SK-N-SH treated with all-trans-retinoic acid at 6 μM for 48 hours (cell line): ENCODE results near the gene SLAMF8.

Source experiments
- ATAC-seq: fragments of 200-7000 bp; cut with Tn5 transposase; 3 replicates; pipeline ENCODE4 v1.9.1; 2020; ENCODE audit warnings: mild to moderate bottlenecking, moderate library complexity
- ARNTL ChIP-seq: fragments of 450-650 bp; formaldehyde crosslinking; IDR thresholded peaks from 2 replicates; pipeline ENCODE4 v1.5.0; 2020; ENCODE audit warnings: low read depth, mild to moderate bottlenecking, moderate library complexity, borderline replicate concordance
- BACH2 ChIP-seq: fragments of 250-450 bp; sonication (Bioruptor Pico); IDR thresholded peaks from 2 replicates; pipeline ENCODE4 v1.9.0; 2021; ENCODE audit warnings: mild to moderate bottlenecking, borderline replicate concordance
- CSDC2 ChIP-seq: fragments of 250-450 bp; sonication (Bioruptor Pico); IDR thresholded peaks from 2 replicates; pipeline ENCODE4 v1.5.0; 2020; ENCODE audit warnings: mild to moderate bottlenecking, moderate library complexity
- ESRRG ChIP-seq: fragments of 250-450 bp; sonication (Bioruptor Pico); IDR thresholded peaks from 2 replicates; pipeline ENCODE4 v1.6.1; 2021; ENCODE audit warnings: mild to moderate bottlenecking
- GLIS3 ChIP-seq: fragments of 250-450 bp; sonication (Bioruptor Pico); IDR thresholded peaks from 2 replicates; pipeline ENCODE4 v1.5.0; 2020; ENCODE audit warnings: mild to moderate bottlenecking, moderate library complexity
- PPARA ChIP-seq: fragments of 250-450 bp; sonication (Bioruptor Pico); IDR thresholded peaks from 2 replicates; pipeline ENCODE4 v1.5.0; 2020; ENCODE audit warnings: mild to moderate bottlenecking, borderline replicate concordance
- RARB ChIP-seq: fragments of 250-450 bp; sonication (Bioruptor Pico); IDR thresholded peaks from 2 replicates; pipeline ENCODE4 v1.8.0; 2021; ENCODE audit warnings: mild to moderate bottlenecking, moderate library complexity
- SNAI2 ChIP-seq: fragments of 250-450 bp; sonication (Bioruptor Pico); IDR thresholded peaks from 2 replicates; pipeline ENCODE4 v1.5.0; 2020; ENCODE audit warnings: mild to moderate bottlenecking, moderate library complexity
- TCF4 ChIP-seq: fragments of 250-450 bp; sonication (Bioruptor Pico); IDR thresholded peaks from 2 replicates; pipeline ENCODE4 v1.8.0; 2021; ENCODE audit warnings: mild to moderate bottlenecking, moderate library complexity, borderline replicate concordance
- TOX ChIP-seq: fragments of 250-450 bp; sonication (Bioruptor Pico); IDR thresholded peaks from 2 replicates; pipeline ENCODE4 v1.8.0; 2021; ENCODE audit warnings: mild to moderate bottlenecking, moderate library complexity, borderline replicate concordance
- ZC3H10 ChIP-seq: fragments of 250-450 bp; sonication (Bioruptor Pico); IDR thresholded peaks from 2 replicates; pipeline ENCODE4 v1.5.1; 2021; ENCODE audit warnings: mild to moderate bottlenecking, moderate library complexity
- ZFP3 ChIP-seq: fragments of 250-450 bp; sonication (Bioruptor Pico); IDR thresholded peaks from 2 replicates; pipeline ENCODE4 v1.5.0; 2020; ENCODE audit warnings: mild to moderate bottlenecking, moderate library complexity
- ZFP30 ChIP-seq: fragments of 450-650 bp; formaldehyde crosslinking; IDR thresholded peaks from 2 replicates; pipeline ENCODE4 v1.5.0; 2022; ENCODE audit warnings: mild to moderate bottlenecking, moderate library complexity
- ZNF565 ChIP-seq: fragments of 450-650 bp; formaldehyde crosslinking; conservative IDR thresholded peaks from 2 replicates; pipeline ENCODE4 v1.5.0; 2020; ENCODE audit warnings: low read depth, mild to moderate bottlenecking, moderate library complexity
- ZNF8 ChIP-seq: fragments of 450-650 bp; formaldehyde crosslinking; IDR thresholded peaks from 2 replicates; pipeline ENCODE4 v1.5.0; 2020; ENCODE audit warnings: mild to moderate bottlenecking, moderate library complexity
- TF ChIP-seq, protein P1 (sequence below): fragments of 250-450 bp; sonication (Bioruptor Pico); IDR thresholded peaks from 2 replicates; pipeline ENCODE4 v1.8.0; 2021; ENCODE audit warnings: low read depth, mild to moderate bottlenecking, moderate library complexity, borderline replicate concordance
- TF ChIP-seq, protein P2 (sequence below): fragments of 250-450 bp; sonication (Bioruptor Pico); IDR thresholded peaks from 2 replicates; pipeline ENCODE4 v1.5.0; 2020; ENCODE audit warnings: mild to moderate bottlenecking, moderate library complexity
- TF ChIP-seq, protein P3 (sequence below): fragments of 250-450 bp; sonication (Bioruptor Pico); IDR thresholded peaks from 2 replicates; pipeline ENCODE4 v1.5.1; 2020; ENCODE audit warnings: low read depth, mild to moderate bottlenecking, moderate library complexity
- TF ChIP-seq, protein P4 (sequence below): fragments of 250-450 bp; sonication (Bioruptor Pico); IDR thresholded peaks from 2 replicates; pipeline ENCODE4 v1.5.1; 2021; ENCODE audit warnings: mild to moderate bottlenecking, moderate library complexity
- TF ChIP-seq, protein P5 (sequence below): fragments of 250-450 bp; sonication (Bioruptor Pico); IDR thresholded peaks from 2 replicates; pipeline ENCODE4 v1.8.0; 2020; ENCODE audit warnings: mild to moderate bottlenecking, moderate library complexity, borderline replicate concordance

SLAMF8 gene

DNA sequence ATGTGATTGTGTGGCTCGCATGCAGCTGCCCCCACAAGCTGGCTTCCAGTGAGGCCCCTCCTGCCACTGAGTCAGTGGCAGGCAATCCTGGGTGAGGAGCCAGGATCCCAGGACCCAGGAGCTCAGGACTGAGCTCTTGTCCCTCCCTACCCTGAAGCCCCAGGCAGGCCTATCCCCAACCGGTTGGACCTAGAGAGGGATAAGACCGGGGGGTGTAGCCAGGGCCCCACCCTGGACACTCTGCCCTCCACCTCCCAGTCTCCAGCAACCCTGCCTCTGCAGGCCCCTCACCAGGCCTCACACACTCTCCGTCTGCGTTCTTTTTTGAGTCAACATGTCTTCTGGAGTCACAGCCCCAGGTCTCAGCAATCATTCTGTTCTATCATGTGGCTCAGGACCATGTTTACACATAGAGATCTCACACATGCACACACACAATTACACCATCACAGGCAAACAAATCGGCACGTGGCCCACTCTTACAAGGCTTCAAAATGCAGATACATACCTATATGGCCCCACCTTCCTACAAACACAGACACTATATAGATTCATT is 33.2 kb downstream of the SLAMF8 start:
- no peak for TF ChIP-seq PPARA
- ATAC-seq: no peak

DNA sequence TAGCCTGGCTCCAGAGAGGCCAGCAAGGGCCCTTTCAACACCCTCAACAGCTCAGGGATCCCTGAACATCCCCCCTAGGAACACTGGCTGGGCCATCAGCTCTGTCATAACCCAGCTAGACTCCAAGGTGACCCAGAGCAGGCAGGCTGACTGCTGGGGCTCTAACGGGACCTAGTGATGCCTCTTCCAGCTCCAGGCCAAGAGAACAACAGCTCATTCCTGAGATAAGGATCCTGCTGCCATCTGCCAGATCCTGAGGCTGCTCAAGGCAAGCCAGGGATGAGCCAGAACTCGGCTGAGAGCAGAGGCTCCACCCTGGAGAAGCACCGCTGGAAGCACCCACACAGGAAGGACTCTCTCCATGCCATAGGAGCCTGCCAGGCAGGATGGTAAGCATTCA is 33.8 kb downstream of the SLAMF8 start:
- ATAC-seq: peak; percentile 44
- TF ChIP-seq, protein P1, sequence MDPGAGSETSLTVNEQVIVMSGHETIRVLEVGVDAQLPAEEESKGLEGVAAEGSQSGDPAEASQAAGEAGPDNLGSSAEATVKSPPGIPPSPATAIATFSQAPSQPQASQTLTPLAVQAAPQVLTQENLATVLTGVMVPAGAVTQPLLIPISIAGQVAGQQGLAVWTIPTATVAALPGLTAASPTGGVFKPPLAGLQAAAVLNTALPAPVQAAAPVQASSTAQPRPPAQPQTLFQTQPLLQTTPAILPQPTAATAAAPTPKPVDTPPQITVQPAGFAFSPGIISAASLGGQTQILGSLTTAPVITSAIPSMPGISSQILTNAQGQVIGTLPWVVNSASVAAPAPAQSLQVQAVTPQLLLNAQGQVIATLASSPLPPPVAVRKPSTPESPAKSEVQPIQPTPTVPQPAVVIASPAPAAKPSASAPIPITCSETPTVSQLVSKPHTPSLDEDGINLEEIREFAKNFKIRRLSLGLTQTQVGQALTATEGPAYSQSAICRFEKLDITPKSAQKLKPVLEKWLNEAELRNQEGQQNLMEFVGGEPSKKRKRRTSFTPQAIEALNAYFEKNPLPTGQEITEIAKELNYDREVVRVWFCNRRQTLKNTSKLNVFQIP (CRISPR knock-in tag): no peak
- TF ChIP-seq ESRRG (no peak), TCF4 (CRISPR knock-in tag) (no peak), ARNTL (CRISPR knock-in tag) (no peak), BACH2 (CRISPR knock-in tag) (no peak), RARB (CRISPR knock-in tag) (no peak), TOX (no peak), ZFP30 (CRISPR knock-in tag) (no peak), SNAI2 (no peak), CSDC2 (CRISPR knock-in tag) (no peak), ZFP3 (CRISPR knock-in tag) (no peak), GLIS3 (no peak), ZNF565 (CRISPR knock-in tag) (no peak), PPARA (no peak), ZNF8 (no peak), ZC3H10 (CRISPR knock-in tag) (no peak)
- TF ChIP-seq, protein P2, sequence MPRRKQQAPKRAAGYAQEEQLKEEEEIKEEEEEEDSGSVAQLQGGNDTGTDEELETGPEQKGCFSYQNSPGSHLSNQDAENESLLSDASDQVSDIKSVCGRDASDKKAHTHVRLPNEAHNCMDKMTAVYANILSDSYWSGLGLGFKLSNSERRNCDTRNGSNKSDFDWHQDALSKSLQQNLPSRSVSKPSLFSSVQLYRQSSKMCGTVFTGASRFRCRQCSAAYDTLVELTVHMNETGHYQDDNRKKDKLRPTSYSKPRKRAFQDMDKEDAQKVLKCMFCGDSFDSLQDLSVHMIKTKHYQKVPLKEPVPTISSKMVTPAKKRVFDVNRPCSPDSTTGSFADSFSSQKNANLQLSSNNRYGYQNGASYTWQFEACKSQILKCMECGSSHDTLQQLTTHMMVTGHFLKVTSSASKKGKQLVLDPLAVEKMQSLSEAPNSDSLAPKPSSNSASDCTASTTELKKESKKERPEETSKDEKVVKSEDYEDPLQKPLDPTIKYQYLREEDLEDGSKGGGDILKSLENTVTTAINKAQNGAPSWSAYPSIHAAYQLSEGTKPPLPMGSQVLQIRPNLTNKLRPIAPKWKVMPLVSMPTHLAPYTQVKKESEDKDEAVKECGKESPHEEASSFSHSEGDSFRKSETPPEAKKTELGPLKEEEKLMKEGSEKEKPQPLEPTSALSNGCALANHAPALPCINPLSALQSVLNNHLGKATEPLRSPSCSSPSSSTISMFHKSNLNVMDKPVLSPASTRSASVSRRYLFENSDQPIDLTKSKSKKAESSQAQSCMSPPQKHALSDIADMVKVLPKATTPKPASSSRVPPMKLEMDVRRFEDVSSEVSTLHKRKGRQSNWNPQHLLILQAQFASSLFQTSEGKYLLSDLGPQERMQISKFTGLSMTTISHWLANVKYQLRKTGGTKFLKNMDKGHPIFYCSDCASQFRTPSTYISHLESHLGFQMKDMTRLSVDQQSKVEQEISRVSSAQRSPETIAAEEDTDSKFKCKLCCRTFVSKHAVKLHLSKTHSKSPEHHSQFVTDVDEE (CRISPR knock-in tag): no peak
- TF ChIP-seq, protein P3, sequence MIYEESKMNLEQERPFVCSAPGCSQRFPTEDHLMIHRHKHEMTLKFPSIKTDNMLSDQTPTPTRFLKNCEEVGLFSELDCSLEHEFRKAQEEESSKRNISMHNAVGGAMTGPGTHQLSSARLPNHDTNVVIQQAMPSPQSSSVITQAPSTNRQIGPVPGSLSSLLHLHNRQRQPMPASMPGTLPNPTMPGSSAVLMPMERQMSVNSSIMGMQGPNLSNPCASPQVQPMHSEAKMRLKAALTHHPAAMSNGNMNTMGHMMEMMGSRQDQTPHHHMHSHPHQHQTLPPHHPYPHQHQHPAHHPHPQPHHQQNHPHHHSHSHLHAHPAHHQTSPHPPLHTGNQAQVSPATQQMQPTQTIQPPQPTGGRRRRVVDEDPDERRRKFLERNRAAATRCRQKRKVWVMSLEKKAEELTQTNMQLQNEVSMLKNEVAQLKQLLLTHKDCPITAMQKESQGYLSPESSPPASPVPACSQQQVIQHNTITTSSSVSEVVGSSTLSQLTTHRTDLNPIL (CRISPR knock-in tag): no peak
- TF ChIP-seq, protein P4, sequence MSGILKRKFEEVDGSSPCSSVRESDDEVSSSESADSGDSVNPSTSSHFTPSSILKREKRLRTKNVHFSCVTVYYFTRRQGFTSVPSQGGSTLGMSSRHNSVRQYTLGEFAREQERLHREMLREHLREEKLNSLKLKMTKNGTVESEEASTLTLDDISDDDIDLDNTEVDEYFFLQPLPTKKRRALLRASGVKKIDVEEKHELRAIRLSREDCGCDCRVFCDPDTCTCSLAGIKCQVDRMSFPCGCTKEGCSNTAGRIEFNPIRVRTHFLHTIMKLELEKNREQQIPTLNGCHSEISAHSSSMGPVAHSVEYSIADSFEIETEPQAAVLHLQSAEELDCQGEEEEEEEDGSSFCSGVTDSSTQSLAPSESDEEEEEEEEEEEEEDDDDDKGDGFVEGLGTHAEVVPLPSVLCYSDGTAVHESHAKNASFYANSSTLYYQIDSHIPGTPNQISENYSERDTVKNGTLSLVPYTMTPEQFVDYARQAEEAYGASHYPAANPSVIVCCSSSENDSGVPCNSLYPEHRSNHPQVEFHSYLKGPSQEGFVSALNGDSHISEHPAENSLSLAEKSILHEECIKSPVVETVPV (CRISPR knock-in tag): no peak
- TF ChIP-seq, protein P5, sequence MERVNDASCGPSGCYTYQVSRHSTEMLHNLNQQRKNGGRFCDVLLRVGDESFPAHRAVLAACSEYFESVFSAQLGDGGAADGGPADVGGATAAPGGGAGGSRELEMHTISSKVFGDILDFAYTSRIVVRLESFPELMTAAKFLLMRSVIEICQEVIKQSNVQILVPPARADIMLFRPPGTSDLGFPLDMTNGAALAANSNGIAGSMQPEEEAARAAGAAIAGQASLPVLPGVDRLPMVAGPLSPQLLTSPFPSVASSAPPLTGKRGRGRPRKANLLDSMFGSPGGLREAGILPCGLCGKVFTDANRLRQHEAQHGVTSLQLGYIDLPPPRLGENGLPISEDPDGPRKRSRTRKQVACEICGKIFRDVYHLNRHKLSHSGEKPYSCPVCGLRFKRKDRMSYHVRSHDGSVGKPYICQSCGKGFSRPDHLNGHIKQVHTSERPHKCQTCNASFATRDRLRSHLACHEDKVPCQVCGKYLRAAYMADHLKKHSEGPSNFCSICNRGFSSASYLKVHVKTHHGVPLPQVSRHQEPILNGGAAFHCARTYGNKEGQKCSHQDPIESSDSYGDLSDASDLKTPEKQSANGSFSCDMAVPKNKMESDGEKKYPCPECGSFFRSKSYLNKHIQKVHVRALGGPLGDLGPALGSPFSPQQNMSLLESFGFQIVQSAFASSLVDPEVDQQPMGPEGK (CRISPR knock-in tag): no peak

DNA sequence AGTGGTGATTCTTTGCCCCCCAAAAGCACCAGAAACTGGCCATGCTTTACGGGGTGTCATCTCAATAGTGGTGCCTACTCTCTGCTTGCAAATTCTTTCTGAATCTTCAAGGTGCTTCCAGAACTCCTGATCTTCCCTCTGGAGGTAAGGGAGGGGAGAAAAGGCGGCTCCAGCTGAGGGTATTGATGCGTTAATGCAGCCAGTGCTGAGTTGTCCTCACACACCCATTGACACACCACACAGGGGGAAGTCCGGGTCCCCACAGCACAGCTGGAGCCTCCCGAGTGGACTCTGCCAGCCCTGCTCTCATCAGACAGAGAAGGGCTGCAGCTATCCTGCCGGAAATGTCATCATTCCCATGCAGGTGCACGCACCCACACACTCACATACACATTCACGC is 34.5 kb downstream of the SLAMF8 start:
- TF ChIP-seq, protein P5 (CRISPR knock-in tag): no peak
- TF ChIP-seq RARB (CRISPR knock-in tag): no peak
- no peak for TF ChIP-seq TCF4 (CRISPR knock-in tag)
- TF ChIP-seq, all 23 proteins: peak for 0
- ATAC-seq: no peak
